ENCODE results near the gene DUSP22.

The DUSP22 gene

GRCh38 chr6:353642-354614 lies 61.6 kb downstream of the DUSP22 start:
- no peak for DNase-seq

- no peak for DNase-seq
These were observed 62.5 kb downstream of the DUSP22 start for GRCh38 chr6:354631-355280.

GRCh38 chr6:355373-356208 lies 63.3 kb downstream of the DUSP22 start:
- no peak for DNase-seq

GRCh38 chr6:356828-357251 lies 64.6 kb downstream of the DUSP22 start:
- DNase-seq = no peak

GRCh38 chr6:357261-357790 lies 65.0 kb downstream of the DUSP22 start:
- no peak for DNase-seq

- DNase-seq = no peak
These were observed 65.6 kb downstream of the DUSP22 start for GRCh38 chr6:357791-358341.

- no peak for DNase-seq
These were observed 66.1 kb downstream of the DUSP22 start for GRCh38 chr6:358432-358831.

GRCh38 chr6:358847-359246 lies 66.6 kb downstream of the DUSP22 start:
- no peak for DNase-seq

- DNase-seq = no peak
These were observed 67.2 kb downstream of the DUSP22 start for GRCh38 chr6:359261-360035.

GRCh38 chr6:360349-360748 lies 68.1 kb downstream of the DUSP22 start:
- DNase-seq = no peak

- no peak for DNase-seq
These were observed 68.6 kb downstream of the DUSP22 start for GRCh38 chr6:360764-361373.

- no peak for DNase-seq
These were observed 69.3 kb downstream of the DUSP22 start for GRCh38 chr6:361411-362132.

GRCh38 chr6:362231-362923 lies 70.1 kb downstream of the DUSP22 start:
- no peak for DNase-seq

GRCh38 chr6:362924-363249 lies 70.6 kb downstream of the DUSP22 start:
- no peak for DNase-seq

- no peak for DNase-seq
These were observed 71.0 kb downstream of the DUSP22 start for GRCh38 chr6:363291-363690.

- DNase-seq = no peak
These were observed 71.6 kb downstream of the DUSP22 start for GRCh38 chr6:363909-364308.

- no peak for DNase-seq
These were observed 72.6 kb downstream of the DUSP22 start for GRCh38 chr6:364609-365540.

GRCh38 chr6:365835-366234 lies 73.5 kb downstream of the DUSP22 start:
- no peak for DNase-seq
